GM06990 (cell line): ENCODE measurements around the gene SAP30BP.

Source experiments
- DNase-seq: peaks from one replicate; pipeline ENCODE4 v3.0.0-alpha.2; 2011; ENCODE audit not compliant: insufficient read length; ENCODE audit errors: extremely low read depth
- H3K27me3 ChIP-seq: replicated peaks from 2 replicates; pipeline ENCODE4 v1.6.0; 2011; ENCODE audit warnings: low read length; ENCODE audit not compliant: control insufficient read depth, insufficient read depth
- H3K36me3 ChIP-seq: 2 replicates; pipeline ENCODE4 v1.5.1; 2011; ENCODE audit warnings: low read length; ENCODE audit not compliant: control insufficient read depth, insufficient read depth
- H3K4me3 ChIP-seq: replicated peaks from 2 replicates; pipeline ENCODE4 v1.5.1; 2011; ENCODE audit warnings: low read depth, mild to moderate bottlenecking, control low read depth, low read length
- CTCF ChIP-seq: IDR thresholded peaks from 2 replicates; pipeline ENCODE4 v1.5.1; 2011; ENCODE audit warnings: low read length, control low read depth, mild to moderate bottlenecking, inconsistent platforms; ENCODE audit not compliant: insufficient read depth, poor library complexity, severe bottlenecking

The SAP30BP gene

GRCh38 chr17:75626496-75627038 is 40.6 kb upstream of the SAP30BP start:
- TF ChIP-seq CTCF = no peak
- no peak for DNase-seq

GRCh38 chr17:75627094-75627493 is 40.0 kb upstream of the SAP30BP start:
- Histone ChIP-seq H3K4me3 (no peak overlapping the region), H3K36me3 (peaks cover 6% of the 10 kb centered on the region), H3K27me3 (no peaks in the 10 kb centered on the region)
- no peak for DNase-seq
- TF ChIP-seq CTCF = no peak

More at GRCh38 chr17:75626496-75627038, 40.6 kb upstream of the SAP30BP start:
- Histone ChIP-seq H3K27me3 (no peaks in the 10 kb centered on the region), H3K4me3 (no peak overlapping the region), H3K36me3 (peaks cover 6% of the 10 kb centered on the region)

- no peak for TF ChIP-seq CTCF
- Histone ChIP-seq H3K4me3 (no peak overlapping the region), H3K27me3 (no peaks in the 10 kb centered on the region), H3K36me3 (peaks cover 6% of the 10 kb centered on the region)
- no peak for DNase-seq
Observed at GRCh38 chr17:75628425-75628824, 38.7 kb upstream of the SAP30BP start.

- Histone ChIP-seq H3K27me3 (no peaks in the 10 kb centered on the region), H3K4me3 (no peak overlapping the region), H3K36me3 (peaks cover 6% of the 10 kb centered on the region)
- no peak for DNase-seq
- no peak for TF ChIP-seq CTCF
Observed at GRCh38 chr17:75629157-75629556, 38.0 kb upstream of the SAP30BP start.

GRCh38 chr17:75630071-75630917 is 36.8 kb upstream of the SAP30BP start:
- H3K36me3 ChIP-seq = peaks cover 6% of the 10 kb centered on the region
- DNase-seq = no peak
- H3K27me3 ChIP-seq = no peaks in the 10 kb centered on the region
- no peak for TF ChIP-seq CTCF
- H3K4me3 ChIP-seq = no peak overlapping the region
